Upper lobe of right lung (tissue), 1 donor: ENCODE data around the gene CDC42SE2. TPM values are rescaled to one million over a fixed set of nuclear protein-coding genes. Genes with fewer than 3 reads are reported as not detected.
"Not testable (repeated sequence)": the region's sequence is repeated elsewhere in the genome, so short reads cannot be mapped to it uniquely, and the experiment has no call there.

Experiments
- ATAC-seq: fragments of 200-7000 bp; cut with Tn5 transposase; one replicate; pipeline ENCODE4 v1.9.1; 2020; ENCODE audit warnings: mild to moderate bottlenecking, moderate library complexity
- DNase-seq: peaks from one replicate; pipeline ENCODE4 v3.0.0-alpha.2; 2020
- H3K27ac ChIP-seq: fragments of 200-600 bp; one replicate; pipeline ENCODE4 v1.8.0; 2022
- H3K27me3 ChIP-seq: fragments of 200-600 bp; one replicate; pipeline ENCODE4 v1.8.0; 2022; ENCODE audit warnings: mild to moderate bottlenecking
- H3K36me3 ChIP-seq: fragments of 200-600 bp; one replicate; pipeline ENCODE4 v1.8.0; 2022
- H3K4me1 ChIP-seq: fragments of 200-600 bp; one replicate; pipeline ENCODE4 v1.8.0; 2022
- H3K4me3 ChIP-seq: fragments of 200-600 bp; one replicate; pipeline ENCODE4 v1.8.0; 2022; ENCODE audit warnings: mild to moderate bottlenecking
- H3K9me3 ChIP-seq: fragments of 200-600 bp; one replicate; pipeline ENCODE4 v1.8.0; 2022
- intact Hi-C: fragments of 100-400 bp; cut with DNase I; formaldehyde crosslinking; loops from one replicate; pipeline ENCODE4 v1.11.0; 2022
- total RNA-seq: library from RNA; stranded (reverse); fragmentation: NEBNext Ultra II Directional; extraction: Animal tissue kit (Norgen Biotek cat#: 25700); gene quantifications from one replicate; pipeline ENCODE4 v1.2.1, GENCODE V29; 2021
- TF ChIP-seq, protein P1 (sequence below): fragments of 200-600 bp; IDR thresholded peaks from one replicate; pipeline ENCODE4 v1.8.0; 2022; ENCODE audit warnings: antibody characterized with exemption
- donor health status: DM: no; HTN: yes; CAD: no; lungs with severe emphysema.

Gene CDC42SE2
- total RNA-seq, 1 donor from 2014 or later, result 37.0 TPM

DNA sequence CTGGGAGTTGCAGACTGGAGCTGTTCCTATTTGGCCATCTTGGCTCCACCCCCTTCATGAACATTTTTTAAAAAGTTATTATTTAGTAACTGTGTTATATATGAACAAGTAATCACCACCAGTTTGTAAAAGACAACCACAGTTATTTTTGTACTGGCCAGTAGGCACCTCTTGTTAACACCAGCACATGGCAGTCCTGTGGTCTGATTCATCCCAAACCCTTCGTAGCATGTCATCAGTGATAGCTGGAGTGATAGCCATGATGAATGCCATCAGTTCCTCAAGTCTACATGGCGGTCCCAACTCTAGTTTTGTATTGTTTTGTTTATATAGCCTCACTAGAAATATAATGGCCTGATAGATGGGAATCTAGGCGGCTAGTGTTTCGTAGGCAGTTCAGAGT is 74.2 kb downstream of the CDC42SE2 start:
- Histone ChIP-seq H3K4me3 (no peak overlapping the region), H3K4me1 (no peaks in the 10 kb centered on the region), H3K27me3 (no peaks in the 10 kb centered on the region), H3K27ac (no peak overlapping the region), H3K36me3 (no peaks in the 10 kb centered on the region), H3K9me3 (no peaks in the 10 kb centered on the region)
- TF ChIP-seq, protein P1, sequence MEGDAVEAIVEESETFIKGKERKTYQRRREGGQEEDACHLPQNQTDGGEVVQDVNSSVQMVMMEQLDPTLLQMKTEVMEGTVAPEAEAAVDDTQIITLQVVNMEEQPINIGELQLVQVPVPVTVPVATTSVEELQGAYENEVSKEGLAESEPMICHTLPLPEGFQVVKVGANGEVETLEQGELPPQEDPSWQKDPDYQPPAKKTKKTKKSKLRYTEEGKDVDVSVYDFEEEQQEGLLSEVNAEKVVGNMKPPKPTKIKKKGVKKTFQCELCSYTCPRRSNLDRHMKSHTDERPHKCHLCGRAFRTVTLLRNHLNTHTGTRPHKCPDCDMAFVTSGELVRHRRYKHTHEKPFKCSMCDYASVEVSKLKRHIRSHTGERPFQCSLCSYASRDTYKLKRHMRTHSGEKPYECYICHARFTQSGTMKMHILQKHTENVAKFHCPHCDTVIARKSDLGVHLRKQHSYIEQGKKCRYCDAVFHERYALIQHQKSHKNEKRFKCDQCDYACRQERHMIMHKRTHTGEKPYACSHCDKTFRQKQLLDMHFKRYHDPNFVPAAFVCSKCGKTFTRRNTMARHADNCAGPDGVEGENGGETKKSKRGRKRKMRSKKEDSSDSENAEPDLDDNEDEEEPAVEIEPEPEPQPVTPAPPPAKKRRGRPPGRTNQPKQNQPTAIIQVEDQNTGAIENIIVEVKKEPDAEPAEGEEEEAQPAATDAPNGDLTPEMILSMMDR, result no peak
- no peak for DNase-seq
- no peak for ATAC-seq
- intact Hi-C loops, result no loop called here

DNA sequence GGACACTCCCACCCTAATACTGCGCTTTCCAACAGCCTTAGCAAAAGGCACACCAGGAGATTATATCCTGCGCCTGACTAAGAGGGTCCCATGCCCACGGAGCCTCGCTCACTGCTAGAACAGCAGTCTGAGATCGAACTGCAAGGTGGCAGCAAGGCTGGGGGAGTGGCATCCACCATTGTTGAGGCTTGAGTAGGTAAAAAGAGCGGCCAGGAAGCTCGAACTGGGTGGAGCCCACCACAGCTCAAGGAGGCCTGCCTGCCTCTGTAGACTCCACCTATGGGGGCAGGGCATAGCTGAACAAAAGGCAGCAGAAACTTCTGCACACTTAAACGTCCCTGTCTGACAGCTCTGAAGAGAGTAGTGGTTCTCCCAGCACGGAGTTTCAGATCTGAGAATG is 80.4 kb downstream of the CDC42SE2 start:
- H3K9me3 ChIP-seq, H3K36me3 ChIP-seq, H3K4me1 ChIP-seq, ATAC-seq, DNase-seq, H3K27me3 ChIP-seq, intact Hi-C loops, H3K4me3 ChIP-seq, H3K27ac ChIP-seq: not testable (repeated sequence)

GRCh38 chr5:131346204-131346603 is 82.4 kb downstream of the CDC42SE2 start:
- intact Hi-C loops, H3K4me3 ChIP-seq, ATAC-seq, H3K36me3 ChIP-seq, H3K4me1 ChIP-seq, H3K27me3 ChIP-seq, DNase-seq, H3K9me3 ChIP-seq, H3K27ac ChIP-seq: not testable (repeated sequence)

- ATAC-seq, result no peak
- TF ChIP-seq, protein P1, result no peak
- Histone ChIP-seq H3K4me3 (no peak overlapping the region), H3K9me3 (no peaks in the 10 kb centered on the region), H3K4me1 (peaks cover 10% of the 10 kb centered on the region), H3K36me3 (no peaks in the 10 kb centered on the region), H3K27me3 (no peaks in the 10 kb centered on the region), H3K27ac (no peak overlapping the region)
- intact Hi-C loops, result no loop called here
- DNase-seq, result no peak
Observed at GRCh38 chr5:131353991-131354390, 90.1 kb downstream of the CDC42SE2 start.

DNA sequence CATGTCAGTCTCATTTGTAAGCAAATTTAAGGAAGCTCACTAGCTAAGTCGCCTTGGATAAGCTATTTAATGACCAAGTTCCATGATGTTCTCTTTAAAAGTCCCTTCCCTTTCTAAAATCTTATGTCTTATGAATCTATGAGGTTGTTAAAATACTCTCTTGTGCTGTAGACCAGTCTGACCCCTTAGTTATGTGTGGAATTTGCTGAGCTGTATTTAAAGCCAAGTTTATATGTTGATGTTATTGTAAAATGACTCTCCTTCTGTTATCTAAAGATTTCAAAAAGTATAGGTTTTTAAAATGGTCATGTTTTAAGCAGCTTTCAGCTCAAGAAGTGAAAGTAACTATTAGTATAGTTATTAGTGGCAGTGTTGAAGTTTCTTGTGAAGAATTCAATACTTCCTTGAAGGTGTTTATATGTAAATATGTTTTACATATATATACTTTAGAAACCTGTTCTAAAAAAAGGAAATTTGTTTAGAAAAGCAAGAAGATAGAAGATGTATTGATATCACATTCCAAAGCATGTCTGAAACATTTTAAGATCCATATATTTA is 92.2 kb downstream of the CDC42SE2 start:
- peaks cover 17% of the 10 kb centered on the region for H3K36me3 ChIP-seq
- DNase-seq, result no peak
- no peaks in the 10 kb centered on the region for H3K27me3 ChIP-seq
- no peak for ATAC-seq
- intact Hi-C loops, result no loop called here
- no peak overlapping the region for H3K4me3 ChIP-seq
- TF ChIP-seq, protein P1, result no peak
- no peaks in the 10 kb centered on the region for H3K9me3 ChIP-seq
- no peak overlapping the region for H3K27ac ChIP-seq
- peaks cover 10% of the 10 kb centered on the region for H3K4me1 ChIP-seq

- ATAC-seq (no peak), DNase-seq (no peak)
- H3K36me3 ChIP-seq, result peaks cover 17% of the 10 kb centered on the region
- intact Hi-C loops, result no loop called here
- TF ChIP-seq, protein P1, result no peak
- H3K27me3 ChIP-seq, result no peaks in the 10 kb centered on the region
- no peaks in the 10 kb centered on the region for H3K9me3 ChIP-seq
- H3K4me1 ChIP-seq, result peaks cover 10% of the 10 kb centered on the region
- no peak overlapping the region for H3K4me3 ChIP-seq
- no peak overlapping the region for H3K27ac ChIP-seq
Observed at GRCh38 chr5:131356619-131357018, 92.8 kb downstream of the CDC42SE2 start.
